ENCODE measurements around the gene NCLN.
"Not testable (repeated sequence)": the region's sequence is repeated elsewhere in the genome, so short reads cannot be mapped to it uniquely, and the experiment has no call there.

Gene NCLN

GRCh38 chr19:3185461-3186159, at the start of gene NCLN:
NCLN (plus strand) TSS chr19:3185930; CDS start chr19:3186031, 101 bp downstream.
- DNase-seq (ENCODE audit: low spot score) = peak; percentile 96

GRCh38 chr19:3135961-3136683, 49.6 kb upstream of the NCLN start, which contains the start of gene GNA15:
GNA15 (plus strand) TSS chr19:3136033; CDS start chr19:3136451, 418 bp downstream.
- DNase-seq (ENCODE audit: low spot score) = no peak

- DNase-seq (ENCODE audit: low spot score) = no peak
Measured at GRCh38 chr19:3136684-3137055, 49.1 kb upstream of the NCLN start.

- no peak for DNase-seq (ENCODE audit: low spot score)
Measured at GRCh38 chr19:3137119-3137518, 48.6 kb upstream of the NCLN start.

- DNase-seq (ENCODE audit: low spot score) = no peak
Measured at GRCh38 chr19:3138268-3138667, 47.5 kb upstream of the NCLN start.

- DNase-seq (ENCODE audit: low spot score) = no peak
Measured at GRCh38 chr19:3140667-3141038, 45.1 kb upstream of the NCLN start.

- peak; percentile 92 for DNase-seq (ENCODE audit: low spot score)
Measured at GRCh38 chr19:3142292-3142670, 43.4 kb upstream of the NCLN start.

GRCh38 chr19:3142781-3143337, 42.9 kb upstream of the NCLN start:
- no peak for DNase-seq (ENCODE audit: low spot score)

- no peak for DNase-seq (ENCODE audit: low spot score)
Measured at GRCh38 chr19:3145909-3146676, 39.6 kb upstream of the NCLN start.

GRCh38 chr19:3146677-3147100, 39.0 kb upstream of the NCLN start:
- no peak for DNase-seq (ENCODE audit: low spot score)

- no peak for DNase-seq (ENCODE audit: low spot score)
Measured at GRCh38 chr19:3148503-3148902, 37.2 kb upstream of the NCLN start.

- DNase-seq (ENCODE audit: low spot score) = no peak
Measured at GRCh38 chr19:3149089-3149488, 36.6 kb upstream of the NCLN start.

- no peak for DNase-seq (ENCODE audit: low spot score)
Measured at GRCh38 chr19:3149526-3150505, 35.9 kb upstream of the NCLN start.

- no peak for DNase-seq (ENCODE audit: low spot score)
Measured at GRCh38 chr19:3150739-3151329, 34.9 kb upstream of the NCLN start.

GRCh38 chr19:3151563-3152418, 33.9 kb upstream of the NCLN start:
- DNase-seq (ENCODE audit: low spot score) = no peak

GRCh38 chr19:3152419-3152780, 33.3 kb upstream of the NCLN start:
- no peak for DNase-seq (ENCODE audit: low spot score)

- no peak for DNase-seq (ENCODE audit: low spot score)
Measured at GRCh38 chr19:3153286-3154230, 32.2 kb upstream of the NCLN start.

GRCh38 chr19:3154447-3154846, 31.3 kb upstream of the NCLN start:
- DNase-seq (ENCODE audit: low spot score) = not testable (repeated sequence)

All from AG08396 (cell line).